ENCODE data around the gene UACA.

UACA gene

GRCh38 chr15:70767667-70768066, 4.3 kb upstream of the UACA start:
- H3K27ac Mint-ChIP-seq, result no peak overlapping the region
- peaks cover 25% of the 10 kb centered on the region for H3K27me3 Mint-ChIP-seq
- ATAC-seq, result no peak
- no peaks in the 10 kb centered on the region for H3K9me3 Mint-ChIP-seq
- peaks cover 25% of the 10 kb centered on the region for H3K4me1 Mint-ChIP-seq
- DNase-seq, result no peak
- H3K4me3 Mint-ChIP-seq, result no peak overlapping the region

GRCh38 chr15:70766597-70766996, 3.2 kb upstream of the UACA start:
- ATAC-seq (no peak), DNase-seq (no peak)
- H3K4me3 Mint-ChIP-seq, result no peak overlapping the region
- H3K27ac Mint-ChIP-seq, result no peak overlapping the region
- H3K27me3 Mint-ChIP-seq, result peaks cover 32% of the 10 kb centered on the region
- no peaks in the 10 kb centered on the region for H3K9me3 Mint-ChIP-seq
- peaks cover 33% of the 10 kb centered on the region for H3K4me1 Mint-ChIP-seq

- Mint-ChIP-seq H3K4me3 (no peak overlapping the region), H3K27me3 (peaks cover 37% of the 10 kb centered on the region)
Measured at GRCh38 chr15:70765504-70766281, 2.3 kb upstream of the UACA start.

DNA sequence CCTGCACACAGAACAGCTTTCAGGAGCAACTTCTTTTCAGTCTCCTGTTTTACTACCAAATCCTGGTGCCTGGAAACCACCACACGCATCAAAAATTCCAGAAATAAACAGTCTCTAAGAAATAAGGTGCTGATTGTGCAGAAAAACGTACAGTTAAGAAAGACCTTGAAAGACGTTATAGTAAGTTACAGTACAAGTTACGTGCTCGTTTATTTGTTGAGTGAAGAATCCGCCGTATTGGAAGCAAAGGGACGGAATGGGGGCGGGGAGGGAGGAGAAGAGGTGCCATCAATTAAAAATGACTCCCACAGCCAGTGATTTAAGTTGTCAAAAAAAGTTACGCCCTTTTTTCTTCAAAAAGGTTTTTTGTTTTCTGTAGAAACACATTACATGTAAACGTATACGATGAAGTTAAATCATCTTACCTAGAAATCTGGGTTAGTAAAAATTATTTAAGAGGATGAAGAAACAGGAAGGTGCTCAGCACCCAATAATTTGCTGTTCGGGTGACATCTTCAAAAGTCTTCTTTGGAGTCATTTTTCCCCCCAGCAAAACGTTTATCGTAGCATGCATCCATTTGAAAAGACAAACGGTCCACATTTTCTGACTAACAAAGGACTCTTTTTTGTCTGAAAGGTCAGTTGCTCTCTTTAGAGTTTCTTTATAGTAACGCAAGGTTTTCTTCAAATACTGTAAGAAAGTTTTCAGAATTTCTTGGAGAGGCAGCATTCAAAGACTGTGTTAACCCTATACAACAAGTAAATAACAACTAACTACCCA, 782 bp upstream of the UACA start:
- ATAC-seq (no peak), DNase-seq (no peak)
- Mint-ChIP-seq H3K4me3 (peak overlapping the region; percentile 81 to 97), H3K27ac (peak overlapping the region; percentile 27 to 86), H3K27me3 (peaks cover 45% of the 10 kb centered on the region), H3K4me1 (peaks cover 27% of the 10 kb centered on the region), H3K9me3 (no peaks in the 10 kb centered on the region)

More at GRCh38 chr15:70765504-70766281, 2.3 kb upstream of the UACA start:
- ATAC-seq, result no peak
- H3K4me1 Mint-ChIP-seq, result peaks cover 29% of the 10 kb centered on the region
- H3K9me3 Mint-ChIP-seq, result no peaks in the 10 kb centered on the region
- DNase-seq, result no peak
- peak overlapping the region in 1 of 2 donors; percentile 12 for H3K27ac Mint-ChIP-seq

GRCh38 chr15:70762469-70763119, 764 bp downstream of the UACA start:
- H3K27ac Mint-ChIP-seq, result peak overlapping the region in 1 of 2 donors; percentile 19
- peak; percentile 8 to 9 for DNase-seq
- peaks cover 19% of the 10 kb centered on the region for H3K4me1 Mint-ChIP-seq
- peaks cover 60% of the 10 kb centered on the region for H3K27me3 Mint-ChIP-seq
- H3K4me3 Mint-ChIP-seq, result peak overlapping the region; percentile 81 to 97
- no peaks in the 10 kb centered on the region for H3K9me3 Mint-ChIP-seq
- peak; percentile 50 for ATAC-seq

- ATAC-seq, result no peak
- DNase-seq, result no peak
- H3K27me3 Mint-ChIP-seq, result peaks cover 66% of the 10 kb centered on the region
- peaks cover 17% of the 10 kb centered on the region for H3K4me1 Mint-ChIP-seq
- no peak overlapping the region for H3K27ac Mint-ChIP-seq
- H3K9me3 Mint-ChIP-seq, result no peaks in the 10 kb centered on the region
- H3K4me3 Mint-ChIP-seq, result peak overlapping the region; percentile 81 to 97
Measured at GRCh38 chr15:70761931-70762468, 1.4 kb downstream of the UACA start.

GRCh38 chr15:70761046-70761445, 2.3 kb downstream of the UACA start:
- DNase-seq (no peak), ATAC-seq (no peak)
- Mint-ChIP-seq H3K4me3 (no peak overlapping the region), H3K27me3 (peaks cover 68% of the 10 kb centered on the region), H3K4me1 (peaks cover 17% of the 10 kb centered on the region), H3K9me3 (no peaks in the 10 kb centered on the region), H3K27ac (no peak overlapping the region)

DNA sequence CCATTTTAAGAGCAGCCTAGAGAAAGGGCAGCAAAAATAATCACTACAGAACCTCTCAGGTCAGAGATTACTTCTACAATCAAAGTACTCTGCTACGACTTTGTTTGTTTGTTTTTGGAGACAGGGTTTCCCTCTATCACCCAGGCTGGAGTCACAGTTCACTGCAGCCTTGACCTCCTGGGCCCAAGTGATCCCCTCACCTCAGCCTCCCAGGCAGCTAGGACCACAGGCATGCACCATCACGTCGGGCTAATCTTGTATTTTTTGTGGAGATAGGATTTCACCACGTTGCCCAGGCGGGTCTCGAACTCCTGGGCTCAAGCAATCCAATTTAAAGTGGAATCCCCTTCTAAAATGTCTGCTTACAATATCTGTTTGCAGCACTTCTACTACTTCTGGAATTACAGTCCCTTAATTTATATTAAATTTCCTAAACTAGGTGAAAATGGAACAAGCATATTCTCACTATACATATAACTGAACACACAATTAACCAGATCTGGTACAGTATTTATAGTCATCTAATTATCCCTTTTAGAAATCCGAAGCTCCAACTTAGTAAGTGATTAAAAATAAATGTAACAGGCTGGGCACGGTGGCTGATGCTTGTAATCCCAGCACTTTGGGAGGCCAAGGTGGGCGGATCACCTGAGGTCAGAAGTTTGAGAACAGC, 4.4 kb downstream of the UACA start:
- H3K4me3 Mint-ChIP-seq, result no peak overlapping the region
- H3K27ac Mint-ChIP-seq, result no peak overlapping the region
- H3K27me3 Mint-ChIP-seq, result peaks cover 54% of the 10 kb centered on the region
- DNase-seq (no peak), ATAC-seq (no peak)
- no peaks in the 10 kb centered on the region for H3K9me3 Mint-ChIP-seq
- H3K4me1 Mint-ChIP-seq, result peaks cover 14% of the 10 kb centered on the region

GRCh38 chr15:70757627-70758026, 5.7 kb downstream of the UACA start:
- Mint-ChIP-seq H3K9me3 (no peaks in the 10 kb centered on the region), H3K4me1 (peaks cover 7% of the 10 kb centered on the region), H3K27me3 (peaks cover 49% of the 10 kb centered on the region), H3K4me3 (no peak overlapping the region), H3K27ac (no peak overlapping the region)
- DNase-seq, result no peak
- ATAC-seq, result no peak

- no peaks in the 10 kb centered on the region for H3K9me3 Mint-ChIP-seq
- H3K27ac Mint-ChIP-seq, result no peak overlapping the region
- ATAC-seq (no peak), DNase-seq (no peak)
- peaks cover 32% of the 10 kb centered on the region for H3K27me3 Mint-ChIP-seq
- H3K4me3 Mint-ChIP-seq, result no peak overlapping the region
- H3K4me1 Mint-ChIP-seq, result no peaks in the 10 kb centered on the region
Measured at GRCh38 chr15:70754862-70755261, 8.5 kb downstream of the UACA start.

- Mint-ChIP-seq H3K4me3 (no peak overlapping the region), H3K4me1 (no peaks in the 10 kb centered on the region), H3K27me3 (peaks cover 21% of the 10 kb centered on the region), H3K27ac (no peak overlapping the region), H3K9me3 (no peaks in the 10 kb centered on the region)
- no peak for ATAC-seq
- DNase-seq, result no peak
Measured at GRCh38 chr15:70753101-70753829, 10.1 kb downstream of the UACA start.

- Mint-ChIP-seq H3K9me3 (no peaks in the 10 kb centered on the region), H3K4me1 (no peaks in the 10 kb centered on the region), H3K4me3 (no peak overlapping the region), H3K27ac (peak overlapping the region in 1 of 2 donors; percentile 46), H3K27me3 (peaks cover 10% of the 10 kb centered on the region)
- no peak for ATAC-seq
- DNase-seq, result no peak
Measured at GRCh38 chr15:70752193-70752635, 11.1 kb downstream of the UACA start.

DNA sequence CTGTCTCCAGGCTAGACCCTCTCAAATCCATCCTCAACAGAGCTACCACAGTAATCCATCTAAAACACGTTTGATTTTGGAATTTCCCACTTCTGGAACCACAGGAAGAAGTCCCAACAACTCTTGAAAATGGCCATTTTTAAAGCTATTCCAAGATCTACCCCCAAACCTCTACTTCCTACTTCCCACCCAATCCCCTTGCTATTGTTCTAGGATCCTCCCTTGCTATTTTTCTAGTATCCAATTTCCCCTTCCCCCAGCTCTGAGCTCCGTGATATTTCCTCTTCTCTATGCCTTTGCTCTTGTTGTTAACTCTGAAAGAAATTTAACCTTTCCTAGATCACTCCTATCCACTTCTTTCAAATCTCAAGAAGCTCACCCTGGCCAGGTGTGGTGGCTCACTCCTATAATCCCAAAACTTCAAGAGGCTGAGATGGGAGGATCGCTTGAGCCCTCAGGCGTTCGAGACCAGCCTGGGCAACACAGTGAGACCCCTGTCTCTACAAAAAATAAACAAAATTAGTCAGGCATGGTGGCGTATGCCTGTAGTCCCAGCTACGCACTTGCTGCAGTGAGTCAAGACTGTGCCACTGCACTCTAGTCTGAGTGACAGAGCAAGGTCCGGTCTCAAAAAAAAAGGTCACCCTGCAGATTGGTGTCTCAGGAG, 13.0 kb downstream of the UACA start:
- no peak for ATAC-seq
- Mint-ChIP-seq H3K27ac (no peak overlapping the region), H3K4me1 (no peaks in the 10 kb centered on the region), H3K27me3 (peaks cover 9% of the 10 kb centered on the region), H3K9me3 (no peaks in the 10 kb centered on the region), H3K4me3 (no peak overlapping the region)
- DNase-seq, result no peak

DNA sequence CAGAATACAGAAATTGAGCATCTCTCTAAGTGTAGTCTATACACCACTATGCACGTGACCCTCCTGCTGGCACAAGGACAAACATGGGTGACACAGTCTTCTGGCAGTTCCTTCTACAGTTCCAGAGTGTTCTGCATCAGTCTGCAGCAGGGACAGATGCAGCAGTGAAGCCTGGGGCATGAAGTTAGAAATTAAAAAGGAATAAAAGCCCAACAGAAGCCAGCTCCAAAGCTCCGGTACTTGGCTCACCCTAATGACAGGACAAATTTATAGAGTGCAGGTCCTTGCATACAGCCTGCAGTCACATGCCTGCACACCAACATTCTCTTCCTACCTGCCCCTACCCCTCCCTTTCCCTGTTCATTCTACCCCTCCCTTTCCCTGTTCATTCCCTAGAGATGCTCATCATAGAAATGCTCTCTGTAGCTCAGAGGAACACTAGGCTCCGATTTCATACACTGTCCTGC, 15.0 kb downstream of the UACA start:
- no peak overlapping the region for H3K27ac Mint-ChIP-seq
- ATAC-seq (no peak), DNase-seq (no peak)
- H3K9me3 Mint-ChIP-seq, result no peaks in the 10 kb centered on the region
- H3K27me3 Mint-ChIP-seq, result peaks cover 9% of the 10 kb centered on the region
- no peak overlapping the region for H3K4me3 Mint-ChIP-seq
- no peaks in the 10 kb centered on the region for H3K4me1 Mint-ChIP-seq

Data from stimulated activated naive CD8-positive, alpha-beta T cell treated with anti-CD3 and anti-CD28 coated beads, Interleukin-15, amount 100 ng/mL, for 72 hours (primary cell).